Spinal cord (tissue), 10 donors: ENCODE results near the gene LONP2. TPM values are rescaled to one million over a fixed set of nuclear protein-coding genes. Genes with fewer than 3 reads are reported as not detected.
A peak's percentile ranks its signal among the peaks of the same experiment; 100 is the strongest.

Experiments used
- DNase-seq, 6 donors: peaks; one replicate each; pipeline versions ENCODE4 v3.0.0 to v3.0.0-alpha.2; 2013 to 2015; ENCODE audit warnings: low spot score in 6 of 6, low read depth in 4 of 6
- H3K27ac ChIP-seq: one replicate; pipeline ENCODE4 v1.5.1; 2013; ENCODE audit warnings: low read depth, low read length, control low read depth
- H3K27me3 ChIP-seq: one replicate; pipeline ENCODE4 v1.6.1; 2013; ENCODE audit warnings: low read length; ENCODE audit not compliant: control insufficient read depth, insufficient read depth
- H3K36me3 ChIP-seq: one replicate; pipeline ENCODE4 v1.6.1; 2013; ENCODE audit warnings: low read length; ENCODE audit not compliant: control insufficient read depth, insufficient read depth
- H3K4me1 ChIP-seq: one replicate; pipeline ENCODE4 v1.6.1; 2013; ENCODE audit warnings: low read length; ENCODE audit not compliant: control insufficient read depth, insufficient read depth
- H3K4me3 ChIP-seq: one replicate; pipeline ENCODE4 v1.5.1; 2013; ENCODE audit warnings: low read depth, low read length, control low read depth
- H3K9me3 ChIP-seq: one replicate; pipeline ENCODE4 v1.6.1; 2013; ENCODE audit warnings: low read length; ENCODE audit not compliant: control insufficient read depth, insufficient read depth
- WGBS: methylation state at CpG from one replicate; pipeline ENCODE4 v1.1.5; 2013; ENCODE audit warnings: missing lambda C conversion rate; ENCODE audit not compliant: insufficient coverage; 5-methylcytosine and 5-hydroxymethylcytosine counted together
- polyA plus RNA-seq, 2 donors: library from polyadenylated mRNA; unstranded; fragments of 120-200 nt; gene quantifications; one replicate each; pipeline ENCODE4 v1.2.1, GENCODE V29; 2013; ENCODE audit not compliant: insufficient read length in 2 of 2
- total RNA-seq, 2 donors: library from RNA; depleted of rRNA in 1 of 2; stranded (reverse); fragments of 120-200 nt in 1 of 2; fragments of >200 nt in 1 of 2; gene quantifications; one replicate each; pipeline versions ENCODE4 v1.2.3 to v1.2.4, GENCODE V29; 2013 to 2014
- donor health status: healthy.

The LONP2 gene
- total and polyA plus RNA-seq, 4 donors, result 58.1 to 83.4 (median 64.1) TPM

DNA sequence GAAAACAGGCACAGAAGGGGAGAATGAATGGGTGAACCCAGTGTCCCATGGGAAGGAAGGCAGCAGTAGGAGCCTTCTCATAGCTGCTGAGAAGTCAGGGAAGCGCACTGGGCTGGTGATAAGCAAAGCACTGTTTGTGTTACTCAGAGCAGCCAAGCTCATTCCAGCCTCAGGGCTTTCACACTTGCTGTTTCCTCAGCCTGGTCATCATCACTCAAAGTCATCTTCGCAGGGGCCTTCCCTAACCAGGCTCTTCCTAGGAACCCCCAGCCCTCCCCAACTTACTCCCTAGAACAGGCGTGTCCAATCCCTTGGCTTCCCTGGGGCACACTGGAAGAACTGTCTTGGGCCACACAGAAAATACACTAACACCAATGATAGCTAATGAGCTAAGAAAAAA is 32.1 kb upstream of the LONP2 start:
- Histone ChIP-seq H3K27me3 (no peaks in the 10 kb centered on the region), H3K27ac (no peak overlapping the region), H3K4me1 (no peaks in the 10 kb centered on the region), H3K36me3 (no peaks in the 10 kb centered on the region), H3K4me3 (no peak overlapping the region), H3K9me3 (no peaks in the 10 kb centered on the region)
- WGBS, result 69% methylated on average over 3 of the region's 3 CpGs
- no peak for DNase-seq

DNA sequence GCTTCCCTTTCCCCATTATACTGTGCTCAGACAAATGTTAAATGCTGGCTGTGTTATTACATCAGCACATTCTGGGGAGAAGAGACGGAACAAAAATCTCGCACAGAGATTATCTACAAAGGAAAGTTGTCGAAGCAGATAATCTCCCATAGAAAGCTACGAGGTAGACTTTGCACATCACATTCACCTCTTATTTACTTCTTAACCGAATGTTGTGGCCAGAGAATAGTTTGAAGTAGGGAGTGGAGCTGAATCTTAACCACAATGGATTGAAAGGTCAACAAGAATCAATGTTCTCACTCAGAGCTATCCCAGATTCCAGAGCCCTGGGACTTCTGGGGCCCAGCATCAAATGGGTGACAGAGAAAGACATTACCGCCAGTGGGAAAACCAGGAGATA is 28.4 kb upstream of the LONP2 start:
- no peak for DNase-seq
- 70% methylated on average over 2 of the region's 6 CpGs for WGBS

DNA sequence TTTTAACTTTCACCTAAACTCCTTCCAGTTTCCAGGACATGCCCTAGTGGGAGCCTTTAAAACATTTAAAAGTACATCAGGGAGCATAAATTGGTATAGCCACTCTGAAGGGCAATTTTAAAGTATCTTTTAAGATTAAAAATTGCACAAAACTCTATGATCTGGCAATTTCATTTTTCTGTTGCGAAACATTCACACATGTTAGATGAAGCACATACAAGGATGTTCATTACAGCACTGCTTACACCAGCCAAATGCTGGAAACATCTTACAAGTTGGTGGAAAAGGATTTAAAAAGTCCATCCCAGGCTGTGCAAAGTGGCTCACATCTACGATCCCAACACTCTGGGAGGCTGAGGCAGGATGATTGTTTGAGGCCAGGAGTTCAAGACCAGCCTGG is 26.4 kb upstream of the LONP2 start:
- Histone ChIP-seq H3K27ac (no peak overlapping the region), H3K27me3 (no peaks in the 10 kb centered on the region), H3K9me3 (no peaks in the 10 kb centered on the region), H3K36me3 (no peaks in the 10 kb centered on the region), H3K4me3 (no peak overlapping the region), H3K4me1 (no peaks in the 10 kb centered on the region)
- DNase-seq, result no peak
- no CpG with 5 or more reads among the region's 2 CpGs for WGBS

More for the DNA sequence above, 28.4 kb upstream of the LONP2 start:
- H3K27me3 ChIP-seq, result no peaks in the 10 kb centered on the region
- H3K36me3 ChIP-seq, result no peaks in the 10 kb centered on the region
- H3K27ac ChIP-seq, result no peak overlapping the region
- H3K9me3 ChIP-seq, result no peaks in the 10 kb centered on the region
- H3K4me1 ChIP-seq, result no peaks in the 10 kb centered on the region
- no peak overlapping the region for H3K4me3 ChIP-seq

DNA sequence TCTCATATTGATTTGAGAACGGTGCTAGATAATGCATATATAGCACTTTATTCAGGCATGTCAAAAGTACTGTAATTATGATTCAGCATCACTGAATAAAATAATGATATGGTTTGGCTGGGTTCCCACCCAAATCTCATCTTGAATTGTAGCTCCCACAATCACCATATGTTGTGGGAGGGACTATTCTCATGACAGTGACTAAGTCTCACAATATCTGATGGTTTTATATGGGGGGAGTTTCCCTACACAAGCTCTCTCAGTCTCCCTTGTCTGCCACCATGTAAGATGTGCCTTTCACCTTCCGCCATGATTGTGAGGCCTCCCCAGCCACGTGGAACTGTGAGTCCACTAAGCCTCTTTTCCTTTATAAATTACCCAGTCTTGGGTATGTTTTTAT is 25.6 kb upstream of the LONP2 start:
- Histone ChIP-seq H3K27me3 (no peaks in the 10 kb centered on the region), H3K27ac (no peak overlapping the region), H3K36me3 (no peaks in the 10 kb centered on the region), H3K9me3 (no peaks in the 10 kb centered on the region), H3K4me1 (no peaks in the 10 kb centered on the region), H3K4me3 (no peak overlapping the region)
- no peak for DNase-seq
- 60% methylated on average over 1 of the region's 3 CpGs for WGBS

DNA sequence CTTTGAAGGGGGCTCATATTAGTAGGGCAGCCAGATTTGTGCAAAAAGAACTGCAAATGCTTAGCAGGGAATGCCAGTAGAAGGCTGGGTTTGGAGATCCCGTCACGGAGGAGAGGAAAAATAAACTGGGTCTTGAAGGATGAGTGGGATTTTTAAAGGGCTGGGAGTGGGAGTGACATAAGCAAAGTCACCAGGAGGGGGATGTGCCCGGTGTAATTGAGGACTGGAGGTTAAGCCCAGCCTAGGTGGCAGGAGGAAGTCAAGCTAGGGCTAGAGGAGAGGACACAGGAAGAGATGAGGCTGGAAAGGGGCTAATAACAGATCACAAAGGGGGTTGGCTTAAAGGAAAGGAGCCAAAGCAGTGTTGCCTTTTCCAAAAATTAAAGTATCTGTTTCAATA is 23.2 kb upstream of the LONP2 start:
- no peaks in the 10 kb centered on the region for H3K36me3 ChIP-seq
- no peak overlapping the region for H3K4me3 ChIP-seq
- WGBS, result 72% methylated on average over 3 of the region's 3 CpGs
- no peaks in the 10 kb centered on the region for H3K4me1 ChIP-seq
- H3K9me3 ChIP-seq, result no peaks in the 10 kb centered on the region
- H3K27me3 ChIP-seq, result no peaks in the 10 kb centered on the region
- H3K27ac ChIP-seq, result no peak overlapping the region
- DNase-seq, result no peak

DNA sequence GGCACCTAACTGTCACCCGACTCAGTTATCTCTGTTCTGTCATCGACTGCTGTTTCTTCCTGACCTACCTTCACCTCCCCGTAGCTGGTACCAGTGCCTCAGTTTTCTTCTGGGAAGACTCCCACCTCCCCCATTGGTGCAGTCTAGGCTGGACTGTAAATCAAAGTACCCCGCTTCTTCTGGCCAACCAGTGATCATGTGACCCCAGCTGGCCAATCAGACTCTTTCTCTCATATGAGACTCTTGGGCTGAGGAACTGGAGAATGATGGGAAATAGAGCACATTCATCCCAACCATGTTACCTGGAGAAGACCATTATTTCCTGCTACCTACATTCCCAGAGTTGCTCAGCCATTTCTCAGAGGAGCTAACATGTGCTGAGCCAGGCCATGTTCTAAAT is 20.6 kb upstream of the LONP2 start:
- Histone ChIP-seq H3K9me3 (no peaks in the 10 kb centered on the region), H3K36me3 (no peaks in the 10 kb centered on the region), H3K27me3 (no peaks in the 10 kb centered on the region), H3K4me3 (no peak overlapping the region), H3K27ac (no peak overlapping the region), H3K4me1 (no peaks in the 10 kb centered on the region)
- DNase-seq, result no peak
- 100% methylated on average over 1 of the region's 4 CpGs for WGBS

DNA sequence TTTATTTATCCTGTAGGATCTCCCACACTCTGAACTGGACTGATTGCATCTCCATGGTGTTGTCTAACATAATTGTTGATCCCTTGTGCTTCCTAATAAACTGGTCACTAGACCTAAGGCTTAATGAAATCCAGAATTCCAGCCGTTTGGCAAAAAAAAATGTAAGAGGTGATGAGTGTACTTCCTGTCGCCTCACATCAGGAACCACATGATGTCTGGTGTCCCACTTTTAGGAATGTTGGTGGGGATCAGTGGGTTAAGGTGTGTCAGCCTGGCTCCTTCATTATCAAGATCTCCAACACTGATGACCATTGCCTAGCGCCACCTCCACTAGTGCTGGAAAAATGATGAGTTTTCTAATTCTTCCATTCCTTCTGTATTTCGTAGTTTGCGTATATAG is 18.6 kb upstream of the LONP2 start:
- Histone ChIP-seq H3K27ac (no peak overlapping the region), H3K4me1 (no peaks in the 10 kb centered on the region), H3K4me3 (no peak overlapping the region), H3K36me3 (no peaks in the 10 kb centered on the region), H3K27me3 (no peaks in the 10 kb centered on the region), H3K9me3 (no peaks in the 10 kb centered on the region)
- no peak for DNase-seq
- WGBS, result 60% methylated on average over 1 of the region's 5 CpGs

DNA sequence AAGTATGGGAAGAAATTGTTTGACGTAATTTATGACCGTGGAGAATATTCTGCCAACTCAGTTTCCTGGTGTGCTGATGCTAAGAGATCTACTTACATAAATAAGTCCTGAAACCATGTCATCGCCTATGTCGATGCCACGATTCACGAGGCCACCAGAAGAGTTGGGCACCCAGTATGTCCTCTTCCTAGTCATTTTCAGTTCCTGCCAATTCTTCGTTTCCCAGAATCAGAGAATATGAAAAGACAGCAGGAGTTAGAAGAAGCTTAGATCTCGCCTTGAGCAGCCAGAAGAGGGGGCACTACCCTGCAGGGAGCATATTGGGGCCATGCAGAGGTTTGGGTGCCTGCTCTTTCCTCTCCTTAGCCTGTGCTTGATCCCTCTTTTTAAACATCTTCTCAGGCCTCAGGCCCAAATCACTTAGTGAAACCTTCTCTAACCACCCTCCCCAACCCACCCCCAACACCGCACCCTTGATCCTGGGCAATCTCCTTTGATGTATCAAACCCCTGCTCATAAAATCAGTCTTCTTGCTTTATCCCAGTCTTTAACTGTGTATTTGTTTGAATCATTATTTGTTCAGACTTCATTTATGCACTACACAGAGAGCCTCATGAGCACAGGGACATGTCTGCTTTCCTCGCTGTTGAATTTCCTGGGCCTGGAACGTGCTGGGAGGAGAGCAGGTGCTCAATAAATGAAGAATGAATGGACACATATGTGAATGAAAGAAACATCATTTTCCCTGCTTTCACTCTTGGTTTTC is 12.2 kb upstream of the LONP2 start:
- no peaks in the 10 kb centered on the region for H3K4me1 ChIP-seq
- H3K9me3 ChIP-seq, result no peaks in the 10 kb centered on the region
- no peaks in the 10 kb centered on the region for H3K27me3 ChIP-seq
- WGBS, result 36% methylated on average over 5 of the region's 11 CpGs
- H3K27ac ChIP-seq, result no peak overlapping the region
- H3K4me3 ChIP-seq, result no peak overlapping the region
- DNase-seq, result peak in 2 of 6 donors; percentile 3 to 21
- no peaks in the 10 kb centered on the region for H3K36me3 ChIP-seq

DNA sequence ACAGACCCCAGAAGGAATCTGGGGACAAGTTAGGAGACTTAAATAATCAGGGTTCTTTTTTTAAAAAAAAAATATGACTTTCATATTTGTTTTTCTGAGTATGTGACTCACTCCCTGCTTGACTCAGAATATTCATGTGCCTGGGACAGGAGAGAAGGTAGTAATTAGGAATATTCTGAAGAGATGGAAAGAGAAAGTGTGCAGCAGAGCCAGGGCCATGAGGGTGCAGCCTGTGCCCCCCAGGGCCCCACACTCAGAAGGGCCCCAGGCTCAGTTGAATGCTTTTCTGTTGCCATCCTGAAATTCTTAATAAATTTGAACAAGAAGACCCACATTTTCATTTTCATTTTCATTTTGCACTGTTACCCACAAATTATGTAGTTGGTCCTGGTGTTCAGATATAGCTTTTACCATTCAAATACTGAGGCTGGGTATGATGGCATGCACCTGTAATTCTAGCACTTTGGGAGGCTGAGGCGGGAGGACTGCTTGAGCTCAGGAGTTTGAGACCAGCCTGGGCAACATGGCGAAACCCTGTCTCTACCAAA is 11.5 kb upstream of the LONP2 start:
- WGBS, result no CpG with 5 or more reads among the region's 2 CpGs
- Histone ChIP-seq H3K4me3 (no peak overlapping the region), H3K27ac (no peak overlapping the region), H3K9me3 (no peaks in the 10 kb centered on the region), H3K36me3 (no peaks in the 10 kb centered on the region), H3K4me1 (no peaks in the 10 kb centered on the region), H3K27me3 (no peaks in the 10 kb centered on the region)
- DNase-seq, result no peak

DNA sequence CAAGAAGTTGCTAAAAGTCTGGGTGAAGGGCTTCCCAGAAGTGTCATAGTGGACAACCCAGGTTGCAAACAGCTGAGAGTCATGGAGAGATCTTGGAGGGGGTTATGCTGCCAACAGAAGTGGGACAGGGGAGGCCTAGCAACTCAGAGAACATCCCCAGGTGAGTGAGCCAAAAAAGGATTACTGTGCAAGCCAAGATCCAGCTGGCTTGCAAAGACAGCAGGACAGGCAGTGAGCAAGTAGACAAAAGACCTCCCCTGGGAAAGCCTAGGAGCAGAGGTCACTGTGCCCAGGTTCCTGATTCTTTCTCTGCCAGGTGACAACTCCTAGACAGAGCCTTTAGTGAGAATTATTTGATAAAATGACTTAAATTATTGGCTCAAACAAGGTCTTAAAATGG is 9.5 kb upstream of the LONP2 start:
- DNase-seq, result no peak
- no peaks in the 10 kb centered on the region for H3K4me1 ChIP-seq
- H3K27me3 ChIP-seq, result no peaks in the 10 kb centered on the region
- H3K36me3 ChIP-seq, result no peaks in the 10 kb centered on the region
- no peaks in the 10 kb centered on the region for H3K9me3 ChIP-seq
- no peak overlapping the region for H3K27ac ChIP-seq
- H3K4me3 ChIP-seq, result no peak overlapping the region
